ENCODE measurements around the gene GCK. TPM values are rescaled to one million over a fixed set of nuclear protein-coding genes. Genes with fewer than 3 reads are reported as not detected.

Gene GCK
- total and polyA plus RNA-seq, 5 donors = 7.4 to 17.4 (median 12.8) TPM

DNA sequence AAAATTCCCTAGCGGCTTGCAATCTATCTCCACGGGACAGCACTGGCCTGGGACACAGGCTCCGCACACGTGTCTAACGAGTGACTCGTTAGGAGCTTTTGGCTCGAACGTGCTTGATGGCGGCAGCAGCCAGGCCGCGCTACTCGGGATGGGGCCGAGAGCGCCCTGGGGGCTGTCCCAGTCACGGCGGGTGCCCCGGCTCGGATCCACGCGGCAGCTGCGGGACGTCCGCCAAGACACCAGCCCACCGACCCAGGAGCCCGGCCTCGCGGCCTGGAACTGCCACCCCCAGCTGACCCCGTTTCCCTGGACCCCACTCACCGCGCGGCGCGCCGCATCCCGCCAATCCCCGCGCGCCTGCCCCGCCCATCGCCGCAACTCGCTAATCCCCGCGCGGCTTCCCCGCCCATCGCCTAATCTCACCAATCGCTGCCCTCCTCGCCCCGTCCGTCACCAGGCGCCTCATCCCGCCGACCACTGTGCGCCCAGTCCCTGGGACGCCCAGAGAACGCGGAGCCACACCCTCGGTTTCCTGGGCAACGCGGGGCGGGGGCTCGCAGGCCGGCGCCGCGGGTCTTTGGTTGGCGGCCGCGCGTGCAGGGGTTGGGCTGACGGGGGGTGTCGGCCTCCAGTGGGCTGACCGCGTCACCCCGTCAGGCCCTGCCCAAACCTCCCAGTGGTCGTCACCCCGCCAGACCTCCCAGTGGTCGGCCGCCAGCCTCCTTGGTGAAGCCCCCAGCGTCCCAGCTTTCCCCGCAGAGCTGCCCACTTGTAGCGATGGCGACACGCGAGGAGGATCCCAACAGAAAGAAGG lies 65.8 kb downstream of the GCK start, which contains the start of gene POLD2:
POLD2 (minus strand) TSS at position 359 of the 814 bp plus-strand sequence. CDS start 1,495 bp downstream, outside the sequence.
- intact Hi-C loops (cut with DNase I) = loop anchor here in 3 of 4 donors (5.0 kb wide), 1 partner anchor 41 kb away; the partner anchor contains the start of gene POLM (in 3 of the 3)
- peaks cover 7% of the 10 kb centered on the region for H3K4me1 ChIP-seq (ENCODE audit: control insufficient read depth, insufficient read depth, low read length)
- H3K4me3 ChIP-seq (ENCODE audit: low read length) = peak within 1 kb of the TSS; percentile 45
- WGBS = under 1% methylated on average over 86 of the region's 86 CpGs
- ATAC-seq = peak; percentile 99
- DNase-seq = peak; percentile 99 to 100 (median 99)
- peak within 1 kb of the TSS; percentile 85 for H3K27ac ChIP-seq (ENCODE audit: low read length)
- no peaks in the 10 kb centered on the region for H3K9me3 ChIP-seq (ENCODE audit: control insufficient read depth, low read length)
- no peaks in the 10 kb centered on the region for H3K27me3 ChIP-seq (ENCODE audit: control insufficient read depth, insufficient read depth)

DNA sequence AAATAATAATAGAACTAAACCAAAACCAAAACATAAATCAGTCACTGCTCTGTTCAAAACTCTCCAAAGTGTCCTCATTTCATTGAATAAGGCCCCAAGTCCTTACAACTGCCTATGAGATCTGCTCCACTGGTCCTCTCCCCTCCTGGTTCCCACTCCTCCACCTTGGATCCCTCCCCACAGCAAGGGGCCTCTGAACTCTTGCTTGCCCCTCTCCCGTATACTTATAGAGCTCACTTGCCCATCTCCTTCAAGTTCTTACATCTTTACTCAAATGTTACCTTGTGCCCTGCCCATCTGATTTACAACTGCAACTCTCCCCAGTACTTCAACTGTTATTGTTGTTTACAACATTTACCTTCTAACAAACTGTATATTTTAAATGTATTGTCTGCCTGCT lies 66.7 kb downstream of the GCK start:
- Histone ChIP-seq H3K9me3 (ENCODE audit: control insufficient read depth, low read length) (no peaks in the 10 kb centered on the region), H3K27me3 (ENCODE audit: control insufficient read depth, insufficient read depth) (no peaks in the 10 kb centered on the region), H3K4me3 (ENCODE audit: low read length) (peak overlapping the region; percentile 41), H3K4me1 (ENCODE audit: control insufficient read depth, insufficient read depth, low read length) (peaks cover 7% of the 10 kb centered on the region), H3K27ac (ENCODE audit: low read length) (peak overlapping the region; percentile 74)
- DNase-seq (no peak), ATAC-seq (no peak)
- intact Hi-C loops (cut with DNase I) = loop anchor here in 3 of 4 donors (5.0 kb wide), 1 partner anchor 40 kb away; the partner anchor contains the start of gene POLM (in 3 of the 3)
- 40% methylated on average over 1 of the region's 1 CpG for WGBS

DNA sequence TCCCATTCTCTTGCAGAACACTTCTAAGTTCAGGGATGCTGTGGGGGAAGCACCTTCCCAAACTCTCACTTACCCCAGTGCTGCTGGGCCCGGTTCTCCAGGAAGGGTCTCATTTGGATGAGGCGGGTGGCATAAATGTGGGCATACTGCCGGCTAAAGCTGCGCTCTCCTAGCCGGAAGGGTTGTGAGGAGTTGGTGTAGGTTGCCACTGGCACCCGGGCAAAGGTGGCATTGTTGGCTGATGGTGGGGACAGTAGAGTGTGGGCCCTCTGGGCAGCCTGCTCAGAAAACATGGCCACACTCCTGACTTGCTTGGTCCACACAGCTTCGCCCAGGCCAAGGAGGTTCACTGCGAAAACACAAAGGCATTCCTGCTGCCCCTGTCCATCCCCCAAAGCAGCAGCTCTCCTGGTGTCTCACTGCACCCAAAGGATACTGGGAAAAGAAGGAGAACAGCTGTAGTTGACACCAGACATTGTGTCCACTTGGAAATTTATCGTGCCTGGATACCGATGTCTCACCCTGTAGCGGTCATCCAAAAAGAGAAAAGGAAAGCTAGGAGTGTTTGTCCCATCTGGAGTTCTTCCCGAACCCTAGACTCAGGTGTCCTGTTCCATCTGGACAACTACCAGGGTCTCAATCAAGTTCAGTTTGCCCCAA lies 67.3 kb downstream of the GCK start:
- intact Hi-C loops (cut with DNase I) = loop anchor here in 3 of 4 donors (5.0 kb wide), 1 partner anchor 40 kb away; the partner anchor contains the start of gene POLM (in 3 of the 3)
- WGBS = 82% methylated on average over 12 of the region's 12 CpGs
- no peaks in the 10 kb centered on the region for H3K27me3 ChIP-seq (ENCODE audit: control insufficient read depth, insufficient read depth)
- DNase-seq = peak in 2 of 3 donors; percentile 7 to 42
- H3K27ac ChIP-seq (ENCODE audit: low read length) = peak overlapping the region; percentile 43
- peaks cover 7% of the 10 kb centered on the region for H3K4me1 ChIP-seq (ENCODE audit: control insufficient read depth, insufficient read depth, low read length)
- ATAC-seq = no peak
- H3K9me3 ChIP-seq (ENCODE audit: control insufficient read depth, low read length) = no peaks in the 10 kb centered on the region
- H3K4me3 ChIP-seq (ENCODE audit: low read length) = no peak overlapping the region

DNA sequence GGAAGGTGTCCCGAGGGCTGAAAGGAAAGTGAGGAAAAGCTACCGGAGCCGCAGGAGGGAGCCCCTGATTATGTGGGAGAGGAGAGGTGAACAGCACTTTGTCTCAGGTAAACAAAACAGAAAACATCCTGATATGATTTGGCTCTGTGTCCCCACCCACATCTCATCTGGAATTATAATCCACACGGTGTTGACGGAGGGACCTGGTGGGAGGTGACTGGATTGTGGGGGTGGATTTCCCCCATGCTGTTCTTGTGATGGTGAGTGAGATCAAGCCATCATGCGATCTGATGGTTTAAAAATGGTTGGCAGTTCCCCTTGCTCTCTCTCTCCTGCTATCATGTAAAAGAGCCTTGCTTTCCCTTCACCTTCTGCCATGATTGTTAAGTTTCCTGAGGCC lies 68.8 kb downstream of the GCK start:
- Histone ChIP-seq H3K9me3 (ENCODE audit: control insufficient read depth, low read length) (no peaks in the 10 kb centered on the region), H3K4me3 (ENCODE audit: low read length) (no peak overlapping the region), H3K27me3 (ENCODE audit: control insufficient read depth, insufficient read depth) (no peaks in the 10 kb centered on the region), H3K27ac (ENCODE audit: low read length) (peak overlapping the region; percentile 47), H3K4me1 (ENCODE audit: control insufficient read depth, insufficient read depth, low read length) (peaks cover 7% of the 10 kb centered on the region)
- 62% methylated on average over 6 of the region's 6 CpGs for WGBS
- DNase-seq (no peak), ATAC-seq (no peak)
- intact Hi-C loops (cut with DNase I) = loop anchor here in 3 of 4 donors (5.0 kb wide), 1 partner anchor 38 kb away; the partner anchor contains the start of gene POLM (in 3 of the 3)

DNA sequence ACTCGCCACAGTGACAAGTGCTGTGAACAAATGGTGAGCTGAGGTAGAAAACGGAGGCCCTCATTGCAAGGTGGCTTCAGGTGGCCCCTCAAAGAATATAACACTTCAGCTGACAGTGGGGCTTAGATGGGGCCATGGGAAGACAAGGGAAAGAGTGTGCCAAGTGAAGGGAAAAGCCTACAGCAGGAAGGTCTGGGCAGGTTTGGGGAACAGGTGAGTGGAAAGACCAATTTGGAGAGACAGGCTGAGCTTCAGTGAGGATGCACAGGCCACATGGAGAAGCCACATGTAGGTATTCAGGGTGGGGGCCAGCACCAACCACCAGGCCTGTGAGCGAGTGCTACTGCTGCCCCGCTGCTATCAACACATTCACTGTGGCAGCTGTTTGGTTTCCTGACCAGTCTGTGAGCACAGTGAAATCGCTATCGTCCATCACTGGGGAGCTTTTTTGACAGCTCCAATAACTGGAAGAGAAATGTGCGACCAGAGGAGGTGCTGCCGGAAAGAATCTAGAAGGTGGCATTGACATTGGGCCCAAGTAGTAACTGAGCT lies 69.3 kb downstream of the GCK start:
- WGBS = 59% methylated on average over 8 of the region's 8 CpGs
- intact Hi-C loops (cut with DNase I) = loop anchor here in 3 of 4 donors (5.0 kb wide), 1 partner anchor 38 kb away; the partner anchor contains the start of gene POLM (in 3 of the 3)
- H3K9me3 ChIP-seq (ENCODE audit: control insufficient read depth, low read length) = no peaks in the 10 kb centered on the region
- peaks cover 7% of the 10 kb centered on the region for H3K4me1 ChIP-seq (ENCODE audit: control insufficient read depth, insufficient read depth, low read length)
- peak overlapping the region; percentile 62 for H3K27ac ChIP-seq (ENCODE audit: low read length)
- H3K27me3 ChIP-seq (ENCODE audit: control insufficient read depth, insufficient read depth) = no peaks in the 10 kb centered on the region
- ATAC-seq = no peak
- no peak overlapping the region for H3K4me3 ChIP-seq (ENCODE audit: low read length)
- peak in 1 of 3 donors; percentile 10 for DNase-seq

DNA sequence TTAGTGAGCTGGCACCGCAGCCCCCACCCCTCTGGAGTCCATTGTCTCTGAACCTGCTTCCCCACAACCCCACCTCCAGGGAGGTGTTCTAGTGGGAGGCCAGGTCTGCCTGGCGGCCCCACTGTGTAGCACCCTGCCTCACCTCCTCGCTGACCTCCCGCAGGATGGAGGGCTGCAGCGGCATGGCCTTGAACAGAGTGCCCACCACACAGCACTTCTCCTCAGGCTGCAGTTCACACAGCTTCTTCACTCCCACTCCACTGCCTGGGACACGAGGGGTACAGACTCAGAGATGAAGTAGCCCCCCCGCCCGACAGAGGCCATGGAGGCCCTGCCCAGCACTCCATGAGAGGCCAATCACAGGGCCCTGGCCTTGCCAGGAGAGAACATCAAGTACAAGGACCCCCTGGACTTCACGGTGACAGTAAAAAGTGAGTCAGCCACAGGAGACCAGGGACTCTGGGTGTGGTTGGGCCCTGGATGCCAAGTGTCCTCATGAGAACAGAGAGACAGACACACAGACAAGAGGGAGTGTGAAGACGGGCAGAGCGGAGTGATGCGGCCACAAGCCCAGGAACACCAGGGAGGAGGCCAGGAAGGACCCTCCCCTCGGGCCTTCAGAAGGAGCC lies 71.3 kb downstream of the GCK start:
- no peak for ATAC-seq
- WGBS = 86% methylated on average over 13 of the region's 13 CpGs
- no peak overlapping the region for H3K4me3 ChIP-seq (ENCODE audit: low read length)
- H3K27me3 ChIP-seq (ENCODE audit: control insufficient read depth, insufficient read depth) = no peaks in the 10 kb centered on the region
- no peak overlapping the region for H3K27ac ChIP-seq (ENCODE audit: low read length)
- peak in 1 of 3 donors; percentile 13 for DNase-seq
- H3K9me3 ChIP-seq (ENCODE audit: control insufficient read depth, low read length) = no peaks in the 10 kb centered on the region
- intact Hi-C loops (cut with DNase I) = no loop called here
- peaks cover 7% of the 10 kb centered on the region for H3K4me1 ChIP-seq (ENCODE audit: control insufficient read depth, insufficient read depth, low read length)

DNA sequence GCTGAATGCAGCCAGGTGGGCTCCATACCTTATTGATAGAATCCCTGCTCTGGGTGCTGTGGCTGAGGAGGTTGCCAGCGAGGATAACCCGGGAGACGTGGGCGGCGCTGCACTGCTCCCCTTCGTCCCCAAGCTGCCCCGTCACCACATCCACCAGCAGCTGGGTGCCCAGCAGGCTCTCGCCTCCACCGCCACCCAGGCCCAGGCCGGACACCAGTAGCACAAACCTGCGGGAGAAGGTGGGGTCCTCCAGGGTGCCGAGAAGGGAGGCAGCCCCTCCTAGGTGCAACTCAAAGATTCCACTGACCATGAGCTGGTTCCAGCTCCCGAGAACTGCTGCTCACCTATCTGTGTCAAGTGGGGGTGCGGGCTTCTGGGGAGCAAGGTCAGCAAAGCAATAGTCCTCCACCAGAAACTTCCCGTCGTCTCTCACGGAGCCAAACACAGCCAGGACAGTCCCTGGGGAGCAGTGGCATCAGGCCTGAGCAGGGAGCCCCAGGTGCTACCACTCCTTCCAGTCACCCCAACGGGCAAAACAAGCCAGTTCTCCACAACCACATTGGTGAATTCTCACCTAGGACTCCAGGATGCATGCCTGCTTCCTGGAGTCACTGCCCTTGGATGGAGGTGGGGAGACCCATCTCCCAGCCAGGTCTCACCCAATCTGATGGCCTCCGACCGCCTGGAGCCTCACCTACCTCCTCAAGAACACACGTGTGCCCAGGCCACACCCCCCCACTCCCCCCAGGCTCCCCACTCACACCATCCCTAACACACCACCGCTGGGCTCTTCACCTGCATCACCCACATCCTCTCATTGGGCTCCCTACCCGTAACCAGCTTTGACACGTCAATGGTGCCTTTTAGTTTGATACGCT lies 72.2 kb downstream of the GCK start:
- ATAC-seq = no peak
- Histone ChIP-seq H3K9me3 (ENCODE audit: control insufficient read depth, low read length) (no peaks in the 10 kb centered on the region), H3K4me1 (ENCODE audit: control insufficient read depth, insufficient read depth, low read length) (peaks cover 4% of the 10 kb centered on the region), H3K4me3 (ENCODE audit: low read length) (no peak overlapping the region), H3K27me3 (ENCODE audit: control insufficient read depth, insufficient read depth) (no peaks in the 10 kb centered on the region), H3K27ac (ENCODE audit: low read length) (no peak overlapping the region)
- 85% methylated on average over 25 of the region's 25 CpGs for WGBS
- peak in 1 of 3 donors; percentile 17 for DNase-seq
- intact Hi-C loops (cut with DNase I) = no loop called here

DNA sequence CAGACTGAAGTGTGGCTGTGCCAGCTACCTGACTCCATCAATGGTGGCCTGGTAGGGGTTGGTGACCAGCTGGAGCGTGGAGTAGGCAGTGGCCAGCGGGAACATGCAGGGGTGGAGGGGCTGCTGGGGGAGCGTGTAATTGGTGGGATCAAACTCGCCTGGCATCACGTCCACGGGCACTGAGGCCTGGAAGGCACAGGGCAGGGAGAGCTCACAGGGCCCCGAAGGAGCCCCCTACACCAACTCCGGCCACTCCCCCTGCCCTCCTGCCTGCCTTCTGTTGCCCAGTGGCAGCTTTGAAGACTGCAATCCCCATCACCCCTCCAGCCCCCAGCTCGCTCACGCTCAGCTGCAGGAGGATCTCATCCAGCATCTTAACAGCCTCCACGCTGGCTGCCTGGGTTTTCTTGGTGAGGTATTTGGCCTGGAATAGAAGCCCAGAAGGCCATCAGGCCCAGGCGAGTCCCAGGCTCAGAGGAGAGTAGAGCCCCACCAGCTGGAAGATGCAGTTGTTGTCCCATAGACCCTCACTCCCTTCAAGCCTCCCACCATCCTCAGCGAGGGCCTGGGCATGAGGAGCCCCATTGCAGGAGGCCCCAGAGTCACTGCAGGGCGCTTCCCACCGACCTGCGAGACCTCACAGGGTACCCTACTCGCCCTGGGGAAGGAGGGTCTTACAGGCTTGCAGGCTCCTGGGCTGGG lies 73.0 kb downstream of the GCK start:
- H3K27ac ChIP-seq (ENCODE audit: low read length) = no peak overlapping the region
- no peaks in the 10 kb centered on the region for H3K4me1 ChIP-seq (ENCODE audit: control insufficient read depth, insufficient read depth, low read length)
- intact Hi-C loops (cut with DNase I) = no loop called here
- no peaks in the 10 kb centered on the region for H3K9me3 ChIP-seq (ENCODE audit: control insufficient read depth, low read length)
- no peak overlapping the region for H3K4me3 ChIP-seq (ENCODE audit: low read length)
- no peaks in the 10 kb centered on the region for H3K27me3 ChIP-seq (ENCODE audit: control insufficient read depth, insufficient read depth)
- peak in 1 of 3 donors; percentile 9 for DNase-seq
- ATAC-seq = no peak
- 87% methylated on average over 17 of the region's 17 CpGs for WGBS

DNA sequence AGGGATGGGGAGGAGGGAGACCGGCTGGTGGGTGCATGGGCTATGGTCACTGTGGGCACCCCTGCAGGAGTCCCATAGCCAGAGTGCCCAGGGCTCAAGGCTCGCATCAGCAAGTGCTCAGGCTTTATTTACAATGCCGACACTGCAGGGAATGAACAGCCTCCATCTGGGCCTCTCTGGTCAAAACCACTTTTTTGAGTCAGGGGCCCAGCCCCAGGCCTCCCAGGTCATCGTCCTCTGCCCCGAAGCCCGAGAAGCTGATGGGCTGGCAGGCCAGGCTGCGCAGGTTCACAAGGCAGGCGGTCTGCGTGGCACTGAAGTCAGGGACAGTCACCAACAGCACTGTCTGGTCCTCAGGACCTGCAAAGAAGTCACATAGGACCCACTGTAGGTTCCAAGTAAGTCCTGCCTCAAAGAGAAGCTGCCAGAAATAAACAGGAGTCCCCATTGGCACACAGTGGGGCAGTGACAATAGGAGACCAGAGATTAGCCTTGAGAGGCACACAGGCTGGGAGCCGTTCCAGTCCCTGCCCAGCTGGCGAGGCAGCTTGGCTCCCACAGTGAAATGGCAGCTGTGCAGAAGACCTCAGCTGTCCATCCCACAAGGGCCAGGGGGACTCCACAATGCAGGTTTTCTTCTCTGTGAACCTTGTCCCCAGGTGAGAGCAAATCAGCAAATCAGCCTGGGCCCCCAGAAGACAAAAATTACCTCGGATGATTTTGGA lies 74.5 kb downstream of the GCK start:
- ATAC-seq (peak; percentile 36 to 61), DNase-seq (peak; percentile 55 to 87 (median 81))
- intact Hi-C loops (cut with DNase I) = no loop called here
- H3K27ac ChIP-seq (ENCODE audit: low read length) = peak overlapping the region; percentile 38
- no peaks in the 10 kb centered on the region for H3K9me3 ChIP-seq (ENCODE audit: control insufficient read depth, low read length)
- no peaks in the 10 kb centered on the region for H3K27me3 ChIP-seq (ENCODE audit: control insufficient read depth, insufficient read depth)
- WGBS = 70% methylated on average over 12 of the region's 12 CpGs
- no peaks in the 10 kb centered on the region for H3K4me1 ChIP-seq (ENCODE audit: control insufficient read depth, insufficient read depth, low read length)
- no peak overlapping the region for H3K4me3 ChIP-seq (ENCODE audit: low read length)

All from right cardiac atrium (tissue), 5 donors.